Mesothelial cell of epicardium (in vitro differentiated cells): Measurements from ENCODE around the gene FMOD. TPM values are rescaled to one million over a fixed set of nuclear protein-coding genes. Genes with fewer than 3 reads are reported as not detected.
A peak's percentile ranks its signal among the peaks of the same experiment; 100 is the strongest.
"Not testable (repeated sequence)": the region's sequence is repeated elsewhere in the genome, so short reads cannot be mapped to it uniquely, and the experiment has no call there.

Source experiments
- DNase-seq, 2 experiments: peaks; one replicate each; pipeline ENCODE4 v3.0.0; 2021; ENCODE audit warnings: low spot score in 2 of 2; ENCODE audit not compliant: unreplicated experiment in 2 of 2
- H3K27ac Mint-ChIP-seq: 2 replicates; pipeline ENCODE4 v1.8.0; 2021; ENCODE audit warnings: mixed read lengths
- H3K27me3 Mint-ChIP-seq: 2 replicates; pipeline ENCODE4 v1.8.0; 2021; ENCODE audit warnings: low read depth, mixed read lengths
- H3K36me3 Mint-ChIP-seq: 2 replicates; pipeline ENCODE4 v1.8.0; 2021; ENCODE audit warnings: mixed read lengths
- H3K4me1 Mint-ChIP-seq: 2 replicates; pipeline ENCODE4 v1.8.0; 2021; ENCODE audit warnings: mixed read lengths
- H3K4me3 Mint-ChIP-seq: 2 replicates; pipeline ENCODE4 v1.8.0; 2021; ENCODE audit warnings: mild to moderate bottlenecking, moderate library complexity, mixed read lengths
- H3K9me3 Mint-ChIP-seq: 2 replicates; pipeline ENCODE4 v1.8.0; 2021; ENCODE audit warnings: mixed read lengths
- total RNA-seq: library from RNA; stranded (reverse); gene quantifications from 3 replicates; pipeline ENCODE4 v1.2.1, GENCODE V29; 2021
- TF ChIP-seq, protein P1 (sequence below): fragments of 200-600 bp; sonication (generic); IDR thresholded peaks from one replicate; pipeline ENCODE4 v1.5.0; 2021; ENCODE audit warnings: antibody characterized with exemption; ENCODE audit not compliant: unreplicated experiment

FMOD gene
- total RNA-seq, 1 donor from 2014 or later = 86.0 TPM

DNA sequence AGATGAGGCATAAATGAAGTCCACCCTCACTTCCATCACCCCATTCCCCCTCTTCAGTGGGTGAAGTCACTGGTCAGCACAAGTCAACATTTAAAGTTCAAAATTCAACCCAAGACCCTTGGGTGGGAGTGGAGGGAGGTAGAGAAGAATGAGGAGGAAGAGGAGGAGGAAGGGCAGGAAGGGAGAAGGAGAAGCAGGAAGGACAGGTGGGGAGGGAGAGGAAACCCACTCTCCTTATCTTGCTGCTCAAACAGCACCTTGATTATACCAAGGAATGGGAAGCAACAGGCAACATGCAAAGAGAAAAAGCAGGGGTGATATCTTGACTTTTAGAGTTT, 49.6 kb downstream of the FMOD start:
- TF ChIP-seq, protein P1, sequence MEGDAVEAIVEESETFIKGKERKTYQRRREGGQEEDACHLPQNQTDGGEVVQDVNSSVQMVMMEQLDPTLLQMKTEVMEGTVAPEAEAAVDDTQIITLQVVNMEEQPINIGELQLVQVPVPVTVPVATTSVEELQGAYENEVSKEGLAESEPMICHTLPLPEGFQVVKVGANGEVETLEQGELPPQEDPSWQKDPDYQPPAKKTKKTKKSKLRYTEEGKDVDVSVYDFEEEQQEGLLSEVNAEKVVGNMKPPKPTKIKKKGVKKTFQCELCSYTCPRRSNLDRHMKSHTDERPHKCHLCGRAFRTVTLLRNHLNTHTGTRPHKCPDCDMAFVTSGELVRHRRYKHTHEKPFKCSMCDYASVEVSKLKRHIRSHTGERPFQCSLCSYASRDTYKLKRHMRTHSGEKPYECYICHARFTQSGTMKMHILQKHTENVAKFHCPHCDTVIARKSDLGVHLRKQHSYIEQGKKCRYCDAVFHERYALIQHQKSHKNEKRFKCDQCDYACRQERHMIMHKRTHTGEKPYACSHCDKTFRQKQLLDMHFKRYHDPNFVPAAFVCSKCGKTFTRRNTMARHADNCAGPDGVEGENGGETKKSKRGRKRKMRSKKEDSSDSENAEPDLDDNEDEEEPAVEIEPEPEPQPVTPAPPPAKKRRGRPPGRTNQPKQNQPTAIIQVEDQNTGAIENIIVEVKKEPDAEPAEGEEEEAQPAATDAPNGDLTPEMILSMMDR = no peak
- Mint-ChIP-seq H3K27me3 (no peaks in the 10 kb centered on the region), H3K27ac (no peak overlapping the region), H3K9me3 (no peaks in the 10 kb centered on the region), H3K4me3 (no peak overlapping the region), H3K36me3 (no peaks in the 10 kb centered on the region), H3K4me1 (peaks cover 47% of the 10 kb centered on the region)
- DNase-seq = no peak

DNA sequence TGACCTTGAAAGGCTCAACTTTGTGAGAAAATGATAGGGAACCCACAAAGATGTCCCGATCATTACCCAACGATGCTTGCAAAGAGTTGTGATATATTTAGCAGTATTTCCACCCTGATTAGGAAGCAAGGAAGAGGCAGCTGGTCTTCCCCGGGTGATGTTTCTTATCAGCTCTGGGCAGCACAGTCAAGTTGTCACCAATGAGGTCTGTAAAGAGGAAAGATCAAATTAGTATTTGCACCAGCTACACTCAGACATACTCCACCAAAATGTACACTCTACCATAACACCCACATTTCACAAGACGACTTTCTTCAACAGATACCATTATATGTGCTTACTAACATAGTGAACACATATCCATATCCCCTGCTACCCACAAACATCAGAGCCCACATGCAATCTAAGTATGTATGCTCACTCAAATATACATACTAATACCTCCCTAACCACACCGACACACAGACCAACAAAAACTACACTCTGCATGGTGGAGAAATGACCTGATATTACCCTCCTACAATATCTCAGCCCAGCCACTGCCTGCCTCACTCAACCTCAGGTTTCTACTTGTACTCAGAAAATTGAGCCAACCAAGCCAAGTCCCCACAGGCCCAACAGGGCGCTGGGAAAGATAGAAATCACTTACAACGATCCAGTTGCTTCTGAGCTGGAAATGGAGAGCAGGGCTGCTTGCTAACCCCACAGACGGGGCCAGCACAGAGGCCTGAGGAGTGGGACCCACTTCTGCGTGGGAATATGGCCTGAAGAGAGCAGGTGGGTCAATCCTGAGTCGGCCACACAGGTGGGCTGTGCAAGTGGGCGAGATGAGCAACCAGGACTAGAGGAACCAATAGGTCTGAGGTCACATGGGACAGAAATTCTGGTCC, 50.2 kb downstream of the FMOD start:
- Mint-ChIP-seq H3K4me1 (peaks cover 53% of the 10 kb centered on the region), H3K9me3 (no peaks in the 10 kb centered on the region), H3K27ac (peak overlapping the region; percentile 5), H3K4me3 (no peak overlapping the region), H3K36me3 (no peaks in the 10 kb centered on the region), H3K27me3 (no peaks in the 10 kb centered on the region)
- DNase-seq = no peak
- TF ChIP-seq, protein P1 = no peak

DNA sequence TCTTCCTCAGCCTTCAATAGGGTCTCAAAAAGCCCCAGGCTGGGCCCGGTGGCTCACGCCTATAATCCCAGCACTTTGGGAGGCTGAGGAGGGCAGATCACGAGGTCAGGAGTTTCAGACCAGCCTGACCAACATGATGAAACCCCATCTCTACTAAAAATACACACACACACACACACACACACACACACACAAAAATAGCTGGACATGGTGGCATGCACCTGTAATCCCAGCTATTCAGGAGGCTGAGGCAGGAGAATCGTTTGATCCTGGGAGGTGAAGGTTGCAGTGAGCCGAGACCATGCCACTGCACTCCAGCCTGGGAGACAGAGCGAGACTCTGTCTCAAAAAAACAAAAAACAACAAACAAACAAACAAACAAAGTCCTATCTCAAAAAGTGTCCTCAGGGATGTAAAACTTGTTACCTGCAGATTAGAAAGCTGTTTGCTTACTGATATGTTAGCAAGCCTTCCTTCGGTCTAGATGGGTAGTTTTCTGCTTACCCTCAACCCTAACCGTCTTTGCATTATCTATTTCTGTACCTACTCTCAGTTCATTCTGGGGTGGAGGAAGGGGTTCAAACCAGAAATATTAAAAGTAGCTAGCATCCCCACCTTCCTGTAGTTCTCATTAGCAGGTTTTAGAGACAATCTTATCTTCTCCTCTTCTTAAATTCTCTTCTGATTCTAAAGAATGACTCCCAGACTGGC, 51.0 kb downstream of the FMOD start:
- H3K27me3 Mint-ChIP-seq, H3K27ac Mint-ChIP-seq, DNase-seq, H3K9me3 Mint-ChIP-seq, H3K4me3 Mint-ChIP-seq, H3K36me3 Mint-ChIP-seq: not testable (repeated sequence)
- H3K4me1 Mint-ChIP-seq = peaks cover 52% of the 10 kb centered on the region

DNA sequence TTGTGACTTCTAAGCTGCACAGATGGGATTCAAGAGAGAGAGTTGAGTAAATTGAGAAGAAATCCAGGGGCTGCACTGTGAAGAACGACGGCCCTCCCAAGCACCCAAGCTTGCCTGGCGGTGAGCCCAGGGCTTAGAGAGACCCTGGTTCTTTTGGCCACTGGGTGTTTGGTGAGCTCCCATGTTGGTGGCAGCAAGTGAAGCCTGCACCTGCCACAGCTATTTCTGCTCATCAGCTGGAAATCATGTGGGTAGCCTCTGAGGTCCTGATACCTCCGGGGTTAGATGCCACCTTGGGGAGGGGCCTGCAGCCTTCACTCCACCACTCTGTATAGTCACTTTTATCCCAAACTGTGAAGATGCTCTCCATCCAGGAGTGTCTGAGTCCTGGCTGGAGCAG, 51.8 kb downstream of the FMOD start:
- H3K4me1 Mint-ChIP-seq = peaks cover 49% of the 10 kb centered on the region
- H3K36me3 Mint-ChIP-seq = no peaks in the 10 kb centered on the region
- DNase-seq = no peak
- no peak overlapping the region for H3K27ac Mint-ChIP-seq
- no peaks in the 10 kb centered on the region for H3K27me3 Mint-ChIP-seq
- H3K9me3 Mint-ChIP-seq = no peaks in the 10 kb centered on the region
- H3K4me3 Mint-ChIP-seq = no peak overlapping the region
- TF ChIP-seq, protein P1 = no peak

DNA sequence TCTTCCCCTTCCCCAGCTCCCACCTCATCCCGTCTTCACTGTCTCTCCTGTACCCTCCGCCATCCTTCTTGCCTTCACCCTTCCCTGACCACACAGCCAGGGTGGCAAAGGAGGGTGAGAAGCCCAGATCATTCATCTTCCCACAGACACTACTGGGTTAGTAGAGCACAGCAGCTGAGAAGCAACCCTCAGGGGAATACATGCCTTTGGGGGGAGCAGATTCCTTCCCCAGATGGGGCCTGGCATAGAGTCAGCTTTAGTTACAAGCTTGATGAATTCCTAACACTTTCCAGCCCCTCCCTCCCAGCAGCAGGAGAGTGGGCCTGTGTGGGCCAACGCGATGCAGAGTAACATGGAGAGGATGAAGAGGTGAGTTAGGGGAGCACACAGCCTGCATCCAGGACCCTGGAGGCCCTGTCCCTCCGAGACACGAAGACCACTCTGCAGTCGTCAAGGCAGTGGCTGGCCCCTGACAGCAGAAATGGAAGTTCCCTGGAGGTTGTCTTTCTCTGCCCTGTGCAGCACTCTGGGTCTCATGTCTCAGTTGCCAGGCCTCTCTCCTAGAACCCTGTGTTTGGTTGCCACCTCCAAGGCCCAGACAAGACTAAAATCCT, 54.4 kb downstream of the FMOD start:
- peak overlapping the region; percentile 85 for H3K27ac Mint-ChIP-seq
- TF ChIP-seq, protein P1 = no peak
- no peaks in the 10 kb centered on the region for H3K9me3 Mint-ChIP-seq
- no peaks in the 10 kb centered on the region for H3K36me3 Mint-ChIP-seq
- H3K4me3 Mint-ChIP-seq = no peak overlapping the region
- H3K4me1 Mint-ChIP-seq = peaks cover 36% of the 10 kb centered on the region
- no peak for DNase-seq
- H3K27me3 Mint-ChIP-seq = no peaks in the 10 kb centered on the region

DNA sequence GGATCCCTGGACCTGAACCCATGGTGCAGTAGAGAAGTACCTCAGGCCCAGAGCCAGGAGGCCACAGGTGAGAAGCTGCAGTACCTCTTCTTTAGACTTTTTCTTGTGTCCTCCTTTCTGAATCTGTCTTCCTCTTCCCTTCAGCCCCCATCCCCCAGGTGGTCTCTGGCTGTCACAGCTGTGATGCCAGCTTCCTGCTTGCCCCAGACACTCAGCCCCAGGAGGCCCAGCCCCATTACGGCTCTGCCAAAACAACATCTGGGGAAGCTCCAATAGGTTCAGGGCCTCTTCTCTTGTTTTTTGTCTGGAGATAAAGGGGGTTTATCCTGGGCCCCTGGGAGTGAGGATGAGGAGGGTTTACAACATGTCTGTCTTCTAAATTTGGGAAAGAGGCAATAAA, 55.1 kb downstream of the FMOD start:
- Mint-ChIP-seq H3K4me3 (no peak overlapping the region), H3K27ac (peak overlapping the region; percentile 55), H3K27me3 (no peaks in the 10 kb centered on the region)

More for the DNA sequence above, 55.1 kb downstream of the FMOD start:
- H3K36me3 Mint-ChIP-seq = no peaks in the 10 kb centered on the region
- peaks cover 44% of the 10 kb centered on the region for H3K4me1 Mint-ChIP-seq
- no peak for DNase-seq
- no peaks in the 10 kb centered on the region for H3K9me3 Mint-ChIP-seq
- TF ChIP-seq, protein P1 = no peak
